K562 (cell line): ENCODE results near the gene CLDN5. TPM values are rescaled to one million over a fixed set of nuclear protein-coding genes. Genes with fewer than 3 reads are reported as not detected.

Experiments
- KDM5B ChIP-seq: fragments of 200-600 bp; sonication (generic); IDR thresholded peaks from 2 replicates; pipeline ENCODE4 v1.6.1; 2012; ENCODE audit warnings: low read depth, mild to moderate bottlenecking, moderate library complexity, low read length, control low read depth, inconsistent platforms; ENCODE audit not compliant: insufficient replicate concordance
- MCM7 ChIP-seq, 2 experiments: fragments of 450-650 bp; IDR thresholded peaks; 2 replicates each; pipeline ENCODE4 v1.6.1; 2016 to 2018
- MYNN ChIP-seq, 2 experiments: sonication (generic); formaldehyde crosslinking in 1 of 2; IDR thresholded peaks; 2 replicates each; pipeline versions ENCODE4 v1.5.0 to v1.6.1; 2016 to 2020; ENCODE audit warnings: antibody characterized with exemption in 1 of 2, missing genetic modification reagents in 1 of 2
- NFIC ChIP-seq: fragments of 450-650 bp; IDR thresholded peaks from 2 replicates; pipeline ENCODE4 v1.6.1; 2017; ENCODE audit warnings: mild to moderate bottlenecking, inconsistent platforms
- NR2C1 ChIP-seq, 2 experiments: fragments of 450-650 bp; IDR thresholded peaks; 2 replicates each; pipeline ENCODE4 v1.6.1; 2017; ENCODE audit warnings: mild to moderate bottlenecking in 2 of 2, antibody characterized with exemption in 1 of 2, inconsistent platforms in 1 of 2, missing compliant biosample characterization in 1 of 2, missing genetic modification characterization in 1 of 2
- RBM15 ChIP-seq: fragments of 200-400 bp; formaldehyde crosslinking; IDR thresholded peaks from 2 replicates; pipeline ENCODE4 v1.6.1; 2018; ENCODE audit warnings: mild to moderate bottlenecking, low read length, moderate library complexity; ENCODE audit not compliant: insufficient read depth
- RCOR1 ChIP-seq, 2 experiments: IDR thresholded peaks; 2 replicates each; pipeline ENCODE4 v1.6.1; 2012; ENCODE audit warnings: low read depth in 2 of 2, low read length in 2 of 2, borderline replicate concordance in 1 of 2, improper control_type of control experiment in 1 of 2
- SMARCB1 ChIP-seq: IDR thresholded peaks from 2 replicates; pipeline ENCODE4 v1.6.1; 2011; ENCODE audit warnings: improper control_type of control experiment, low read depth; ENCODE audit not compliant: insufficient read length
- SOX6 ChIP-seq: fragments of 450-650 bp; IDR thresholded peaks from 2 replicates; pipeline ENCODE4 v1.6.1; 2014; ENCODE audit warnings: mild to moderate bottlenecking
- TFAM ChIP-seq: fragments of 250-450 bp; sonication (Bioruptor Pico); conservative IDR thresholded peaks from 2 replicates; pipeline ENCODE4 v1.5.0; 2021; ENCODE audit warnings: mild to moderate bottlenecking, moderate library complexity
- TOE1 ChIP-seq, 2 experiments: fragments of 450-650 bp in 1 of 2; sonication (generic) in 1 of 2; formaldehyde crosslinking in 1 of 2; IDR thresholded peaks; 2 replicates each; pipeline versions ENCODE4 v1.7.1 to v1.8.0; 2016 to 2022; ENCODE audit warnings: borderline replicate concordance in 2 of 2, mild to moderate bottlenecking in 2 of 2, antibody characterized with exemption in 1 of 2, inconsistent platforms in 1 of 2, low read depth in 1 of 2, missing genetic modification reagents in 1 of 2, moderate library complexity in 1 of 2
- ZNF133 ChIP-seq: fragments of 250-450 bp; sonication (Bioruptor Pico); IDR thresholded peaks from 2 replicates; pipeline ENCODE4 v1.4.0; 2020; ENCODE audit warnings: mild to moderate bottlenecking
- polyA plus RNA-seq, 8 experiments: library from polyadenylated mRNA; depleted of rRNA in 4 of 8; stranded (reverse) in 5 of 8; unstranded in 3 of 8; fragments of >200 nt; fragmentation: Nextera tagmentation in 2 of 8; fragmentation: Illumina TruSeq in 1 of 8; extraction: Ambion mirVana in 2 of 8; extraction: Trizol in 1 of 8; gene quantifications; 2 replicates each; pipeline versions ENCODE4 v1.2.1 to v1.2.3, GENCODE V29; 2011 to 2014; ENCODE audit warnings: inconsistent platforms in 1 of 8, missing spikeins in 1 of 8
- total RNA-seq, 7 experiments: library from RNA; depleted of rRNA in 6 of 7; stranded (reverse); fragments of >200 nt in 6 of 7; fragmentation: Illumina TruSeq in 2 of 7; extraction: Trizol in 2 of 7; gene quantifications; 2 replicates each; pipeline versions ENCODE4 v1.2.1 to v1.2.3, GENCODE V29; 2011 to 2021; ENCODE audit warnings: low replicate concordance in 1 of 7
- TF ChIP-seq, protein P1 (sequence below): sonication (generic); formaldehyde crosslinking; IDR thresholded peaks from 2 replicates; pipeline ENCODE4 v1.8.1; 2023; ENCODE audit warnings: missing genetic modification reagents, mild to moderate bottlenecking, borderline replicate concordance
- TF ChIP-seq, protein P2 (sequence below): sonication (generic); formaldehyde crosslinking; IDR thresholded peaks from 2 replicates; pipeline ENCODE4 v1.8.0; 2022; ENCODE audit warnings: mild to moderate bottlenecking, missing genetic modification reagents
- TF ChIP-seq, protein P3 (sequence below): sonication (generic); formaldehyde crosslinking; IDR thresholded peaks from 2 replicates; pipeline ENCODE4 v1.8.0; 2023; ENCODE audit warnings: mild to moderate bottlenecking, missing genetic modification reagents

CLDN5 gene
- total and polyA plus RNA-seq, 9 of the 15 experiments (the other 6 are each of a cell fraction or from before 2014, with no cell fraction given): 0.20 TPM; not detected in 8

DNA sequence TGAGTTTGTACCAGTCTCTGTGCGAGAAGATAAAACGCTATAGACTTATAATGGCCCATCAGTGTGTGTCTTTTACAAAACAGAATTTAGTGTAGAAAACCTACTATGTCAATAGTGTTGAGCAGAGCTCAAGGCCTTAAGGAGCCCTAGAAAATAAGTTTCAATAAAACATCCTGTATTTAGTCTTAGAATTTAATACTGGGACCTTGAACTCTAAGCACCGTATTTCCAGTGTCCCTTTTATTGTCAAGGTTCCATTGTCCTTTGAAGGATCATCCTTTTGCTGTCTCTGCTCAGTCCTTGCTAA, 27.9 kb downstream of the CLDN5 start (continued):
- TF ChIP-seq KDM5B (no peak), MYNN (IDR thresholded peaks at IDR 0.05) (no peak), MYNN (CRISPR knock-in tag; IDR thresholded peaks at IDR 0.05) (no peak), ZNF133 (CRISPR knock-in tag) (no peak), RCOR1 (IDR thresholded peaks at IDR 0.05; ENCODE audit: borderline replicate concordance in 1 of 2, low read depth in 2 of 2, low read length in 2 of 2) (no peak), RBM15 (no peak), NFIC (no peak), TFAM (CRISPR knock-in tag) (no peak), SOX6 (no peak), NR2C1 (IDR thresholded peaks at IDR 0.05) (no peak), NR2C1 (tag; IDR thresholded peaks at IDR 0.05) (no peak), SMARCB1 (no peak), MCM7 (IDR thresholded peaks at IDR 0.05) (no peak), TOE1 (IDR thresholded peaks at IDR 0.05; ENCODE audit: borderline replicate concordance) (no peak), TOE1 (CRISPR knock-in tag; IDR thresholded peaks at IDR 0.05; ENCODE audit: borderline replicate concordance, low read depth) (no peak)
- TF ChIP-seq, protein P1, sequence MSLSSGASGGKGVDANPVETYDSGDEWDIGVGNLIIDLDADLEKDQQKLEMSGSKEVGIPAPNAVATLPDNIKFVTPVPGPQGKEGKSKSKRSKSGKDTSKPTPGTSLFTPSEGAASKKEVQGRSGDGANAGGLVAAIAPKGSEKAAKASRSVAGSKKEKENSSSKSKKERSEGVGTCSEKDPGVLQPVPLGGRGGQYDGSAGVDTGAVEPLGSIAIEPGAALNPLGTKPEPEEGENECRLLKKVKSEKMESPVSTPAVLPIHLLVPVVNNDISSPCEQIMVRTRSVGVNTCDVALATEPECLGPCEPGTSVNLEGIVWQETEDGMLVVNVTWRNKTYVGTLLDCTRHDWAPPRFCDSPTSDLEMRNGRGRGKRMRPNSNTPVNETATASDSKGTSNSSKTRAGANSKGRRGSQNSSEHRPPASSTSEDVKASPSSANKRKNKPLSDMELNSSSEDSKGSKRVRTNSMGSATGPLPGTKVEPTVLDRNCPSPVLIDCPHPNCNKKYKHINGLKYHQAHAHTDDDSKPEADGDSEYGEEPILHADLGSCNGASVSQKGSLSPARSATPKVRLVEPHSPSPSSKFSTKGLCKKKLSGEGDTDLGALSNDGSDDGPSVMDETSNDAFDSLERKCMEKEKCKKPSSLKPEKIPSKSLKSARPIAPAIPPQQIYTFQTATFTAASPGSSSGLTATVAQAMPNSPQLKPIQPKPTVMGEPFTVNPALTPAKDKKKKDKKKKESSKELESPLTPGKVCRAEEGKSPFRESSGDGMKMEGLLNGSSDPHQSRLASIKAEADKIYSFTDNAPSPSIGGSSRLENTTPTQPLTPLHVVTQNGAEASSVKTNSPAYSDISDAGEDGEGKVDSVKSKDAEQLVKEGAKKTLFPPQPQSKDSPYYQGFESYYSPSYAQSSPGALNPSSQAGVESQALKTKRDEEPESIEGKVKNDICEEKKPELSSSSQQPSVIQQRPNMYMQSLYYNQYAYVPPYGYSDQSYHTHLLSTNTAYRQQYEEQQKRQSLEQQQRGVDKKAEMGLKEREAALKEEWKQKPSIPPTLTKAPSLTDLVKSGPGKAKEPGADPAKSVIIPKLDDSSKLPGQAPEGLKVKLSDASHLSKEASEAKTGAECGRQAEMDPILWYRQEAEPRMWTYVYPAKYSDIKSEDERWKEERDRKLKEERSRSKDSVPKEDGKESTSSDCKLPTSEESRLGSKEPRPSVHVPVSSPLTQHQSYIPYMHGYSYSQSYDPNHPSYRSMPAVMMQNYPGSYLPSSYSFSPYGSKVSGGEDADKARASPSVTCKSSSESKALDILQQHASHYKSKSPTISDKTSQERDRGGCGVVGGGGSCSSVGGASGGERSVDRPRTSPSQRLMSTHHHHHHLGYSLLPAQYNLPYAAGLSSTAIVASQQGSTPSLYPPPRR (CRISPR knock-in tag): no peak
- TF ChIP-seq, protein P2, sequence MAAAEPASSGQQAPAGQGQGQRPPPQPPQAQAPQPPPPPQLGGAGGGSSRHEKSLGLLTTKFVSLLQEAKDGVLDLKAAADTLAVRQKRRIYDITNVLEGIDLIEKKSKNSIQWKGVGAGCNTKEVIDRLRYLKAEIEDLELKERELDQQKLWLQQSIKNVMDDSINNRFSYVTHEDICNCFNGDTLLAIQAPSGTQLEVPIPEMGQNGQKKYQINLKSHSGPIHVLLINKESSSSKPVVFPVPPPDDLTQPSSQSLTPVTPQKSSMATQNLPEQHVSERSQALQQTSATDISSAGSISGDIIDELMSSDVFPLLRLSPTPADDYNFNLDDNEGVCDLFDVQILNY (CRISPR knock-in tag): no peak
- TF ChIP-seq, protein P3, sequence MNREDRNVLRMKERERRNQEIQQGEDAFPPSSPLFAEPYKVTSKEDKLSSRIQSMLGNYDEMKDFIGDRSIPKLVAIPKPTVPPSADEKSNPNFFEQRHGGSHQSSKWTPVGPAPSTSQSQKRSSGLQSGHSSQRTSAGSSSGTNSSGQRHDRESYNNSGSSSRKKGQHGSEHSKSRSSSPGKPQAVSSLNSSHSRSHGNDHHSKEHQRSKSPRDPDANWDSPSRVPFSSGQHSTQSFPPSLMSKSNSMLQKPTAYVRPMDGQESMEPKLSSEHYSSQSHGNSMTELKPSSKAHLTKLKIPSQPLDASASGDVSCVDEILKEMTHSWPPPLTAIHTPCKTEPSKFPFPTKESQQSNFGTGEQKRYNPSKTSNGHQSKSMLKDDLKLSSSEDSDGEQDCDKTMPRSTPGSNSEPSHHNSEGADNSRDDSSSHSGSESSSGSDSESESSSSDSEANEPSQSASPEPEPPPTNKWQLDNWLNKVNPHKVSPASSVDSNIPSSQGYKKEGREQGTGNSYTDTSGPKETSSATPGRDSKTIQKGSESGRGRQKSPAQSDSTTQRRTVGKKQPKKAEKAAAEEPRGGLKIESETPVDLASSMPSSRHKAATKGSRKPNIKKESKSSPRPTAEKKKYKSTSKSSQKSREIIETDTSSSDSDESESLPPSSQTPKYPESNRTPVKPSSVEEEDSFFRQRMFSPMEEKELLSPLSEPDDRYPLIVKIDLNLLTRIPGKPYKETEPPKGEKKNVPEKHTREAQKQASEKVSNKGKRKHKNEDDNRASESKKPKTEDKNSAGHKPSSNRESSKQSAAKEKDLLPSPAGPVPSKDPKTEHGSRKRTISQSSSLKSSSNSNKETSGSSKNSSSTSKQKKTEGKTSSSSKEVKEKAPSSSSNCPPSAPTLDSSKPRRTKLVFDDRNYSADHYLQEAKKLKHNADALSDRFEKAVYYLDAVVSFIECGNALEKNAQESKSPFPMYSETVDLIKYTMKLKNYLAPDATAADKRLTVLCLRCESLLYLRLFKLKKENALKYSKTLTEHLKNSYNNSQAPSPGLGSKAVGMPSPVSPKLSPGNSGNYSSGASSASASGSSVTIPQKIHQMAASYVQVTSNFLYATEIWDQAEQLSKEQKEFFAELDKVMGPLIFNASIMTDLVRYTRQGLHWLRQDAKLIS: peak; percentile 70; the same call in 1 of the 2 replicates
